Fibroblast of the aortic adventitia (primary cell): ENCODE measurements around the gene CXXC5. TPM values are rescaled to one million over a fixed set of nuclear protein-coding genes. Genes with fewer than 3 reads are reported as not detected.

ENCODE experiments used
- DNase-seq: peaks from one replicate; pipeline ENCODE4 v3.0.0-alpha.2; 2010; ENCODE audit warnings: low read depth
- H3K4me3 ChIP-seq: 2 replicates; pipeline ENCODE4 v1.5.1; 2011; ENCODE audit warnings: low read depth, mild to moderate bottlenecking, control low read depth, low read length, moderate library complexity
- CTCF ChIP-seq: IDR thresholded peaks from 2 replicates; pipeline ENCODE4 v1.5.1; 2011; ENCODE audit warnings: mild to moderate bottlenecking, low read length, control low read depth, inconsistent platforms; ENCODE audit not compliant: insufficient read depth
- total RNA-seq: library from RNA; depleted of rRNA; stranded (reverse); fragments of >200 nt; gene quantifications from 2 replicates; pipeline ENCODE4 v1.2.3, GENCODE V29; 2012; ENCODE audit warnings: low replicate concordance

The CXXC5 gene
- total RNA-seq, 1 donor: 75.9 TPM

GRCh38 chr5:139696167-139696893, 48.2 kb downstream of the CXXC5 start:
- H3K4me3 ChIP-seq: no peak overlapping the region
- peak; percentile 22 for DNase-seq
- TF ChIP-seq CTCF: no peak

GRCh38 chr5:139696894-139697658, 48.9 kb downstream of the CXXC5 start:
- DNase-seq: peak; percentile 84
- TF ChIP-seq CTCF: no peak
- peak overlapping the region; percentile 52 for H3K4me3 ChIP-seq

- peak; percentile 76 for DNase-seq
- TF ChIP-seq CTCF: no peak
- no peak overlapping the region for H3K4me3 ChIP-seq
These were observed 50.5 kb downstream of the CXXC5 start for GRCh38 chr5:139698490-139699146.

GRCh38 chr5:139699351-139699750, 51.2 kb downstream of the CXXC5 start:
- H3K4me3 ChIP-seq: no peak overlapping the region
- no peak for DNase-seq
- no peak for TF ChIP-seq CTCF

- H3K4me3 ChIP-seq: no peak overlapping the region
- no peak for TF ChIP-seq CTCF
- DNase-seq: no peak
These were observed 52.5 kb downstream of the CXXC5 start for GRCh38 chr5:139700711-139701055.

- no peak for DNase-seq
- TF ChIP-seq CTCF: no peak
- no peak overlapping the region for H3K4me3 ChIP-seq
These were observed 53.0 kb downstream of the CXXC5 start for GRCh38 chr5:139701056-139701741.
